22Rv1 (cell line): Measurements from ENCODE around the gene RAC3.

ENCODE experiments used
- H3K27ac ChIP-seq: fragments of 450-650 bp; 2 replicates; pipeline ENCODE4 v1.5.1; 2017
- ZFX ChIP-seq: fragments of 450-650 bp; IDR thresholded peaks from 2 replicates; pipeline ENCODE4 v1.6.1; 2017; ENCODE audit warnings: antibody characterized with exemption, borderline replicate concordance
- TF ChIP-seq, protein P1 (sequence below): fragments of 450-650 bp; IDR thresholded peaks from 2 replicates; pipeline ENCODE4 v1.5.1; 2017; ENCODE audit warnings: mild to moderate bottlenecking

RAC3 gene

GRCh38 chr17:81999976-82000802, 31.3 kb upstream of the RAC3 start:
- TF ChIP-seq, protein P1, sequence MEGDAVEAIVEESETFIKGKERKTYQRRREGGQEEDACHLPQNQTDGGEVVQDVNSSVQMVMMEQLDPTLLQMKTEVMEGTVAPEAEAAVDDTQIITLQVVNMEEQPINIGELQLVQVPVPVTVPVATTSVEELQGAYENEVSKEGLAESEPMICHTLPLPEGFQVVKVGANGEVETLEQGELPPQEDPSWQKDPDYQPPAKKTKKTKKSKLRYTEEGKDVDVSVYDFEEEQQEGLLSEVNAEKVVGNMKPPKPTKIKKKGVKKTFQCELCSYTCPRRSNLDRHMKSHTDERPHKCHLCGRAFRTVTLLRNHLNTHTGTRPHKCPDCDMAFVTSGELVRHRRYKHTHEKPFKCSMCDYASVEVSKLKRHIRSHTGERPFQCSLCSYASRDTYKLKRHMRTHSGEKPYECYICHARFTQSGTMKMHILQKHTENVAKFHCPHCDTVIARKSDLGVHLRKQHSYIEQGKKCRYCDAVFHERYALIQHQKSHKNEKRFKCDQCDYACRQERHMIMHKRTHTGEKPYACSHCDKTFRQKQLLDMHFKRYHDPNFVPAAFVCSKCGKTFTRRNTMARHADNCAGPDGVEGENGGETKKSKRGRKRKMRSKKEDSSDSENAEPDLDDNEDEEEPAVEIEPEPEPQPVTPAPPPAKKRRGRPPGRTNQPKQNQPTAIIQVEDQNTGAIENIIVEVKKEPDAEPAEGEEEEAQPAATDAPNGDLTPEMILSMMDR = no peak
- TF ChIP-seq ZFX = no peak
- H3K27ac ChIP-seq = no peak overlapping the region

DNA sequence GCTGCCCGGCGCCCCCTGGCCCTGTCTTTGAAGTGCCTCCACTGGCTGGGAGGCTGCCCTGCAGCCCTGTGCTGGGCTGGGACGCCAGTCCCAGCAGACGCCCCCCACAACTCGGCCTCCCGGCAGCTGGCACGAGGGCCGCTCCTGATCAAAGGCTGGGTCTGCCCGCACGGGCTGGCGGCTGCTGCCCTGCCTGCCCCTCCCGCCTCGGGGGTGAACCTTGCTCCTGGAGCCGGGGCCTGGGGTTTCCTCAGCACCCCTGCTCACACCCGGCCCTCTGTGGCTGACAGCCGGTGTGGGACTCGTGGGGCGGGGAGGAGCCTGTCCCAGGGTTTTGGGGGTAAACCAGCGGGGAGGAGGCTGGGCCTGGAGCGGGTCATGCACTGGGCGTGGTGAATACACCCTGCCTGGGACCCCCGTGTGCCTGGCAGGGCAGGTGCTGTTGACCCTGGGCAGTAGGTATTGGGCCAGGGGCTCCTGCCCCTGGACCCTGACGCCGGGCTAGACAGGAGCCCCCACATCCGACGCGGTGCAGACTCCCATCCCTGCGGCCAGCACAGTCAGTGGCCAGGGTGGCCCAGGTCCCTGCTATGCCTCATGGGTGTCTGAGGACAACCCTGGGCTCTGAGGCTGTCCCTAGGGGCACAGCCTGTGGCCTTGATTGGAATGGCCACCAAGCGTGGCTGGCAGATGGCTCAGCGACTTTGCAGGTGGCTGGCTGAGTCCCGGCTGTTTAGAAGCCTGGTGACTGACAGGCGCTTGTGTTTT, 30.5 kb upstream of the RAC3 start:
- no peak overlapping the region for H3K27ac ChIP-seq
- TF ChIP-seq, protein P1 = no peak
- no peak for TF ChIP-seq ZFX

GRCh38 chr17:82001571-82002056, 29.9 kb upstream of the RAC3 start:
- H3K27ac ChIP-seq = no peak overlapping the region
- TF ChIP-seq, protein P1 = no peak
- no peak for TF ChIP-seq ZFX

DNA sequence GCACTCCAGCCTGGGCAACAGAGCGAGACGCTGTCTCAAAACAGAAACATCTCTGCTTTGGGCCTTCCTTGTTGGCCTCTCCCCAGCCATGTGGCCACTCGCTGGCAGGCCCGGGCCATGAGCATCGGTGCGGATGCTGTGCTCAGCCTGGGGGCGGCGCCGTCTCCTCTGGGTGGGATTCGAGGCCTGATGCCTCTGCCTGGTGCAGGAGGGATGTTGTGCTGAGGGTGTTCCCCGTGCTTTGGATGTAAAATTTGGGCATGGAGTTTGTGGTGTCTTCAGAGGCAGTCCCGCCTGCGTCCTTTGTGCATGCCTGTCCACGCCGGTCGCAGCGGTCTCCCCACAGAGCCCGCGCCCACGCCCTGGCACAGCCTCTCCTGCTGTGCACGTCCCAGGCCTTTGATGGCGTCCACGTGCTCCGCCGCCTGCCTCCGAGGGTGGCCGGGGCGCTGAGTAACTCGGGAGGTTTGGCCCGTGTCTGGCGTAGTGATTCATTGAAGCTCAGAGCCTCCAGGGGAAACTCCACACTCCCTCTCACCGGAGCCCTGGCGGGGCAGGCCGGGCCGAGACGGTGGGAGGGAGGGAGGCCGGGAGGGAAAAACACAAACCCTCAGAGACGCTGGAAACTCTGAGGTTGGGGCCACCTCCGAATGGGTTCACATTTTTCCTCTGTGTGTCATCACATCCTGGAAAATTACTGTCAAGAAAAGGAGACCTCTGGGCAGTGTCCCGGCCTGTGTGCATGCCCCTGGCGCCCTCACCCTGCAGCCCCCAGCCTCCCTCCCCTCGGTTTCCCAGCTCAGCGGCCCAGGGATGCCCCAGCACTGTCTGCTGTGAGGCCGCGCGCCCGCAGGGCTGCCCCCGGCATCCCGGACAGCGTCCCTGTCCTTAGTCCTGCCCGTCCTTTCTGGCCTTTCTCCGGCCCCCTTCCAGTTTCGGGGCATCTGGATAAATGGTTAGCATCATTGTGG, 27.8 kb upstream of the RAC3 start:
- no peak overlapping the region for H3K27ac ChIP-seq
- no peak for TF ChIP-seq ZFX
- TF ChIP-seq, protein P1 = no peak

- H3K27ac ChIP-seq = no peak overlapping the region
- TF ChIP-seq, protein P1 = no peak
- TF ChIP-seq ZFX = no peak
Observed at GRCh38 chr17:82004517-82005455, 26.7 kb upstream of the RAC3 start.
